Stimulated activated CD4-positive, alpha-beta T cell treated with anti-CD3 and anti-CD28 coated beads, TNF-alpha, amount 100 ng/mL, for 4 hours (primary cell): ENCODE results near the gene CLSTN3.
"Not testable (repeated sequence)": the region's sequence is repeated elsewhere in the genome, so short reads cannot be mapped to it uniquely, and the experiment has no call there.

Experiments
- DNase-seq, 3 experiments: peaks; one replicate each; pipeline ENCODE4 v3.0.0-alpha.2; 2020; ENCODE audit warnings: low read depth in 3 of 3

The CLSTN3 gene

GRCh38 chr12:7103837-7104584, 26.2 kb upstream of the CLSTN3 start:
- DNase-seq = no peak

GRCh38 chr12:7106082-7106481, 24.1 kb upstream of the CLSTN3 start:
- no peak for DNase-seq

- DNase-seq = not testable (repeated sequence)
These were observed 23.0 kb upstream of the CLSTN3 start for GRCh38 chr12:7107181-7107580.

- DNase-seq = no peak
These were observed 22.6 kb upstream of the CLSTN3 start for GRCh38 chr12:7107636-7108002.

- DNase-seq = peak; percentile 52 to 53 (median 53)
These were observed 22.0 kb upstream of the CLSTN3 start for GRCh38 chr12:7108003-7108795.

- peak; percentile 65 to 80 (median 66) for DNase-seq
These were observed 21.2 kb upstream of the CLSTN3 start, which contains the start of gene C1RL for GRCh38 chr12:7108796-7109571. Gene C1RL (minus strand): TSS chr12:7109214. CDS start chr12:7109180, 34 bp downstream.

- no peak for DNase-seq
These were observed 20.6 kb upstream of the CLSTN3 start for GRCh38 chr12:7109572-7109920.

GRCh38 chr12:7110661-7111060, 19.5 kb upstream of the CLSTN3 start:
- DNase-seq = no peak

GRCh38 chr12:7112041-7112440, 18.1 kb upstream of the CLSTN3 start:
- no peak for DNase-seq

- DNase-seq = no peak
These were observed 16.7 kb upstream of the CLSTN3 start for GRCh38 chr12:7113389-7113871.

GRCh38 chr12:7114008-7114407, 16.2 kb upstream of the CLSTN3 start:
- no peak for DNase-seq

GRCh38 chr12:7114851-7115250, 15.3 kb upstream of the CLSTN3 start:
- no peak for DNase-seq

- no peak for DNase-seq
These were observed 14.0 kb upstream of the CLSTN3 start for GRCh38 chr12:7116196-7116595.

- DNase-seq = no peak
These were observed 13.3 kb upstream of the CLSTN3 start for GRCh38 chr12:7116916-7117315.

- no peak for DNase-seq
These were observed 12.5 kb upstream of the CLSTN3 start for GRCh38 chr12:7117670-7118069.

GRCh38 chr12:7118881-7119280, 11.3 kb upstream of the CLSTN3 start:
- no peak for DNase-seq

- DNase-seq = no peak
These were observed 10.0 kb upstream of the CLSTN3 start for GRCh38 chr12:7120166-7120565.

GRCh38 chr12:7121324-7121723, 8.8 kb upstream of the CLSTN3 start:
- no peak for DNase-seq

GRCh38 chr12:7122811-7123769, 7.1 kb upstream of the CLSTN3 start:
- no peak for DNase-seq

GRCh38 chr12:7123806-7124522, 6.2 kb upstream of the CLSTN3 start:
- DNase-seq = no peak
